CD4-positive, CD25-positive, alpha-beta regulatory T cell (primary cell): ENCODE data around the gene KRT6C. TPM values are rescaled to one million over a fixed set of nuclear protein-coding genes. Genes with fewer than 3 reads are reported as not detected.

Experiments
- ATAC-seq, 2 donors: fragments of 150-1000 bp; cut with Tn5 transposase; one replicate each; pipeline ENCODE4 v1.10.0; 2021; ENCODE audit warnings: low read depth in 2 of 2, moderate number of reproducible peaks in 2 of 2, moderate library complexity in 1 of 2
- DNase-seq, 3 donors: peaks; one replicate each; pipeline versions ENCODE4 v3.0.0 to v3.0.0-alpha.2; 2012 to 2022; ENCODE audit warnings: mixed read lengths in 1 of 3
- H3K27ac ChIP-seq: one replicate; pipeline ENCODE4 v1.7.0; 2013; ENCODE audit warnings: mild to moderate bottlenecking, low read length; ENCODE audit not compliant: insufficient read depth, poor library complexity, severe bottlenecking
- H3K27me3 ChIP-seq: one replicate; pipeline ENCODE4 v1.7.0; 2013; ENCODE audit warnings: low read length; ENCODE audit not compliant: control insufficient read depth, insufficient read depth
- H3K36me3 ChIP-seq: one replicate; pipeline ENCODE4 v1.7.0; 2013; ENCODE audit warnings: mild to moderate bottlenecking, low read length, moderate library complexity; ENCODE audit not compliant: control insufficient read depth, insufficient read depth
- H3K4me1 ChIP-seq: 2 replicates; pipeline ENCODE4 v1.7.0; 2013; ENCODE audit warnings: mild to moderate bottlenecking, low read length; ENCODE audit not compliant: insufficient read depth, control insufficient read depth, poor library complexity, severe bottlenecking
- H3K4me3 ChIP-seq: one replicate; pipeline ENCODE4 v1.7.0; 2013; ENCODE audit warnings: low read depth, mild to moderate bottlenecking, low read length, moderate library complexity
- H3K9me3 ChIP-seq, 2 experiments: 1 replicate in 1 of 2; 2 replicates in 1 of 2; pipeline ENCODE4 v1.7.0; 2013; ENCODE audit warnings: low read length in 2 of 2, mild to moderate bottlenecking in 1 of 2, moderate library complexity in 1 of 2; ENCODE audit not compliant: control insufficient read depth in 2 of 2
- H3K27ac Mint-ChIP-seq, 3 donors: one replicate each; pipeline ENCODE4 v1.8.0; 2020 to 2022; ENCODE audit warnings: mild to moderate bottlenecking in 3 of 3, mixed read lengths in 3 of 3, moderate library complexity in 2 of 3
- H3K27me3 Mint-ChIP-seq: one replicate; pipeline ENCODE4 v1.8.0; 2022; ENCODE audit warnings: mild to moderate bottlenecking, mixed read lengths
- H3K36me3 Mint-ChIP-seq: one replicate; pipeline ENCODE4 v1.8.0; 2020; ENCODE audit warnings: mixed read lengths
- H3K4me1 Mint-ChIP-seq, 4 donors: one replicate each; pipeline ENCODE4 v1.8.0; 2020 to 2022; ENCODE audit warnings: mixed read lengths in 4 of 4, mild to moderate bottlenecking in 1 of 4
- H3K4me3 Mint-ChIP-seq, 4 donors: one replicate each; pipeline ENCODE4 v1.8.0; 2020 to 2022; ENCODE audit warnings: mild to moderate bottlenecking in 4 of 4, mixed read lengths in 4 of 4, moderate library complexity in 3 of 4
- H3K9me3 Mint-ChIP-seq, 7 donors: one replicate each; pipeline ENCODE4 v1.8.0; 2020 to 2022; ENCODE audit warnings: mixed read lengths in 7 of 7, mild to moderate bottlenecking in 3 of 7, moderate library complexity in 2 of 7
- polyA plus RNA-seq, 4 donors: library from polyadenylated mRNA; unstranded; fragments of 300-500 nt; fragmentation: Illumina TruSeq; gene quantifications; one replicate each; pipeline ENCODE4 v1.2.3, GENCODE V29; 2021
- total RNA-seq: library from RNA; stranded (reverse); gene quantifications from one replicate; pipeline ENCODE4 v1.2.3, GENCODE V29; 2022

KRT6C gene
- total and polyA plus RNA-seq, 5 donors from 2014 or later, result not detected

- DNase-seq (no peak), ATAC-seq (no peak)
- Histone ChIP-seq H3K4me1 (no peaks in the 10 kb centered on the region), H3K9me3 (no peaks in the 10 kb centered on the region), H3K27me3 (no peaks in the 10 kb centered on the region), H3K4me3 (no peak overlapping the region), H3K27ac (no peak overlapping the region), H3K36me3 (no peaks in the 10 kb centered on the region)
- peaks cover 5% of the 10 kb centered on the region for H3K27me3 Mint-ChIP-seq
- H3K27ac Mint-ChIP-seq, result no peak overlapping the region
- peaks cover 0 to 1% (median 0%) of the 10 kb centered on the region in 7 donors for H3K9me3 Mint-ChIP-seq
- no peak overlapping the region for H3K4me3 Mint-ChIP-seq
- peaks cover 0 to 5% (median 0%) of the 10 kb centered on the region in 4 donors for H3K4me1 Mint-ChIP-seq
- H3K36me3 Mint-ChIP-seq, result no peaks in the 10 kb centered on the region
Observed at GRCh38 chr12:52435659-52435999, 38.0 kb downstream of the KRT6C start.

- H3K9me3 Mint-ChIP-seq, result no peaks in the 10 kb centered on the region
- Histone ChIP-seq H3K27me3 (no peaks in the 10 kb centered on the region), H3K36me3 (no peaks in the 10 kb centered on the region), H3K4me3 (no peak overlapping the region), H3K27ac (no peak overlapping the region), H3K9me3 (no peaks in the 10 kb centered on the region), H3K4me1 (no peaks in the 10 kb centered on the region)
- ATAC-seq (no peak), DNase-seq (no peak)
- H3K27me3 Mint-ChIP-seq, result peaks cover 5% of the 10 kb centered on the region
- no peaks in the 10 kb centered on the region for H3K36me3 Mint-ChIP-seq
- no peak overlapping the region for H3K4me3 Mint-ChIP-seq
- peaks cover 0 to 5% (median 0%) of the 10 kb centered on the region in 4 donors for H3K4me1 Mint-ChIP-seq
- no peak overlapping the region for H3K27ac Mint-ChIP-seq
Observed at GRCh38 chr12:52434760-52435530, 38.7 kb downstream of the KRT6C start.

GRCh38 chr12:52434081-52434733, 39.4 kb downstream of the KRT6C start, which contains the start of gene KRT75:
TSS of gene KRT75 (minus strand) at chr12:52434371. CDS start at chr12:52434304, 67 bp downstream.
- no peaks in the 10 kb centered on the region for H3K36me3 Mint-ChIP-seq
- peaks cover 6% of the 10 kb centered on the region for H3K27me3 Mint-ChIP-seq
- H3K27me3 ChIP-seq, result no peaks in the 10 kb centered on the region
- DNase-seq (no peak), ATAC-seq (no peak)
- H3K4me3 Mint-ChIP-seq, result no peak within 1 kb of the TSS
- no peaks in the 10 kb centered on the region for H3K9me3 Mint-ChIP-seq
- no peak within 1 kb of the TSS for H3K27ac Mint-ChIP-seq
- H3K36me3 ChIP-seq, result no peaks in the 10 kb centered on the region
- peaks cover 0 to 5% (median 0%) of the 10 kb centered on the region in 4 donors for H3K4me1 Mint-ChIP-seq
- no peaks in the 10 kb centered on the region for H3K9me3 ChIP-seq
- H3K4me3 ChIP-seq, result no peak within 1 kb of the TSS
- no peaks in the 10 kb centered on the region for H3K4me1 ChIP-seq
- no peak within 1 kb of the TSS for H3K27ac ChIP-seq

GRCh38 chr12:52433501-52434080, 40.0 kb downstream of the KRT6C start:
- Histone ChIP-seq H3K27me3 (no peaks in the 10 kb centered on the region), H3K27ac (no peak overlapping the region), H3K4me1 (no peaks in the 10 kb centered on the region), H3K9me3 (no peaks in the 10 kb centered on the region), H3K36me3 (no peaks in the 10 kb centered on the region), H3K4me3 (no peak overlapping the region)
- H3K4me3 Mint-ChIP-seq, result no peak overlapping the region
- H3K27me3 Mint-ChIP-seq, result peaks cover 13% of the 10 kb centered on the region
- no peaks in the 10 kb centered on the region for H3K36me3 Mint-ChIP-seq
- H3K4me1 Mint-ChIP-seq, result peaks cover 0 to 5% (median 0%) of the 10 kb centered on the region in 4 donors
- H3K27ac Mint-ChIP-seq, result no peak overlapping the region
- ATAC-seq (no peak), DNase-seq (no peak)
- H3K9me3 Mint-ChIP-seq, result no peaks in the 10 kb centered on the region

GRCh38 chr12:52432559-52433207, 40.9 kb downstream of the KRT6C start:
- no peak overlapping the region for H3K27ac Mint-ChIP-seq
- no peaks in the 10 kb centered on the region for H3K36me3 Mint-ChIP-seq
- Histone ChIP-seq H3K4me1 (no peaks in the 10 kb centered on the region), H3K4me3 (no peak overlapping the region), H3K27me3 (no peaks in the 10 kb centered on the region), H3K27ac (no peak overlapping the region), H3K36me3 (no peaks in the 10 kb centered on the region), H3K9me3 (no peaks in the 10 kb centered on the region)
- H3K4me3 Mint-ChIP-seq, result no peak overlapping the region
- H3K4me1 Mint-ChIP-seq, result peaks cover 0 to 5% (median 0%) of the 10 kb centered on the region in 4 donors
- no peaks in the 10 kb centered on the region for H3K9me3 Mint-ChIP-seq
- ATAC-seq (no peak), DNase-seq (no peak)
- H3K27me3 Mint-ChIP-seq, result peaks cover 14% of the 10 kb centered on the region

GRCh38 chr12:52428121-52428520, 45.5 kb downstream of the KRT6C start:
- Histone ChIP-seq H3K27me3 (no peaks in the 10 kb centered on the region), H3K9me3 (no peaks in the 10 kb centered on the region), H3K4me1 (no peaks in the 10 kb centered on the region), H3K4me3 (no peak overlapping the region), H3K36me3 (no peaks in the 10 kb centered on the region), H3K27ac (no peak overlapping the region)
- no peaks in the 10 kb centered on the region for H3K4me1 Mint-ChIP-seq
- no peak overlapping the region for H3K4me3 Mint-ChIP-seq
- ATAC-seq (no peak), DNase-seq (no peak)
- no peaks in the 10 kb centered on the region for H3K36me3 Mint-ChIP-seq
- H3K27me3 Mint-ChIP-seq, result peaks cover 14% of the 10 kb centered on the region
- H3K27ac Mint-ChIP-seq, result no peak overlapping the region
- H3K9me3 Mint-ChIP-seq, result no peaks in the 10 kb centered on the region

- Mint-ChIP-seq H3K4me1 (no peaks in the 10 kb centered on the region), H3K4me3 (no peak overlapping the region), H3K36me3 (no peaks in the 10 kb centered on the region), H3K9me3 (no peaks in the 10 kb centered on the region), H3K27ac (no peak overlapping the region), H3K27me3 (peaks cover 9% of the 10 kb centered on the region)
- Histone ChIP-seq H3K4me1 (no peaks in the 10 kb centered on the region), H3K9me3 (no peaks in the 10 kb centered on the region), H3K4me3 (no peak overlapping the region), H3K27me3 (no peaks in the 10 kb centered on the region), H3K36me3 (no peaks in the 10 kb centered on the region), H3K27ac (no peak overlapping the region)
- DNase-seq (no peak), ATAC-seq (no peak)
Observed at GRCh38 chr12:52427083-52427482, 46.5 kb downstream of the KRT6C start.
